ENCODE results near the gene ADGRD1.

ADGRD1 gene

DNA sequence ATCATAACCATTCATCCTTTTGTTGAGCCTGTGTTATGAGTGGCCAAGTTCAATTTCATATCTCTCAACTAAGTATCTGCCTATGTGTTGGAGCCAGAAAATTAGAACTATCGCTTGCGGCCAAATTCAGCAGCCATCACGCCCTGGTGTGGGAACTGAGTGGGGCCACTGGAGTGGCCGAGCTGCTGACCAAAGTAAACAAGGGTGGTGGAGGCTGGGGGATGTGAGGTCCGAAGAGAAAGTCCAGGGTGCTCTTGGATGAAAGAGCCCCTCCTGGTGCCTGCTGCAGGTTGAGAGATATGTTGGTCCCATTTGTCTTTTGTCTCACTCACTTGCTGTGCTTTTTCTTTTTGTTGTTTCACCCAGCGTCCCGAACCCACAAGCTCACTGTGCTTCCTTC lies 14.9 kb downstream of the ADGRD1 start:
- no peak for DNase-seq

GRCh38 chr12:130969223-130969622 lies 15.5 kb downstream of the ADGRD1 start:
- no peak for DNase-seq

GRCh38 chr12:130970165-130970907 lies 16.6 kb downstream of the ADGRD1 start:
- DNase-seq: no peak

GRCh38 chr12:130970908-130971233 lies 17.2 kb downstream of the ADGRD1 start:
- no peak for DNase-seq

DNA sequence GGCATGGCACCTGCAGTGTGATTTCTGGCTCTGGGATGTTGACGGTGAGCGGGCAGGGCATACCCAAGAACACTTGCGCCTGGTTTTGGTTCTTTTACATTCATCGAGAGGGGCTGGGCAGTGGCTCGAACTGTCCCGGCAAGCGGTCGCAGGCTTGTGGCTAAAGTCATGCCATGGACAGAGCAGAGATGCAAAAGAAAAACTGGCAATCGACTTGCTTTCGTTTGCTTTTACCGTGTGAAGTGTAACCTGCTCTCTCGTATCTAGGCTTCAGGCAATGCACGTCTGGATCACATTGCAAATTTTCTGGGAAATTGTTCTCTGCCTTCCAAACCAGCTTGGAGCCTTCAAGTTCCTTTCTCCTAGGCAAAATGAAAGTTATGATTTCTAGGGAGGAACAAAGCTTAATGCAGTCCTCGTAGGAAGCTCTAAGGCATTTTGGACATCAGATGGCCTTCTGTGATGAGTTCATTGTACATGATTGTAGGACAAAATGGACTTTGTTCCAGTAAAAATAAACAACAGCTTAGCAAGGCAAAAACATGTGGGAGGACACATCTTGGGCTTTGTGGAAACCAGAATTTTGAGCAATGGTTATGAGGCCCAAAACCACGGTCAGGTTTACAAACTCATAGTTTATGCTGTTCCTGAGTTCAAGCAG lies 18.3 kb downstream of the ADGRD1 start:
- no peak for DNase-seq

GRCh38 chr12:130972586-130972950 lies 18.9 kb downstream of the ADGRD1 start:
- no peak for DNase-seq

DNA sequence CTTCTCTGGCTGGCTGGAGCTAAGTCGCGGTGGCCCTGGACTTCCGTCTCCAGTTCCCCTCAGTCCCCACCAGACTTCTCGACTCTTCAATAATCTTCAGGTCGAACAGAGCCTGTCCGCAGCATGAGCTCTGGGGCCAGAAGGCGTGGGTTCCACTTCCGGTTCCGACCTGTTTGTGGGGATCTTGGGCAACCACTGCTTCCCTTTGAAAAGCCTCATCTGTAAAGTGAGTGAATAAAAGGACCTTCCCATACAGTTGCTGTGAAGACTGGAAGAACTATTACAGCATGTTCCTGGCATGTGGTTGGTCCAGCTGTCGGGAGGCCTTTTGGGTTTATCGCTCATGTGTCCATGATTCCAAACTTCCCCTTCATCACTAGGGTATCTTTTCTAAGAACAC lies 19.4 kb downstream of the ADGRD1 start:
- DNase-seq: no peak

GRCh38 chr12:130973906-130974305 lies 20.2 kb downstream of the ADGRD1 start:
- DNase-seq: no peak

- DNase-seq: no peak
These were observed 21.4 kb downstream of the ADGRD1 start for GRCh38 chr12:130975116-130975515.

DNA sequence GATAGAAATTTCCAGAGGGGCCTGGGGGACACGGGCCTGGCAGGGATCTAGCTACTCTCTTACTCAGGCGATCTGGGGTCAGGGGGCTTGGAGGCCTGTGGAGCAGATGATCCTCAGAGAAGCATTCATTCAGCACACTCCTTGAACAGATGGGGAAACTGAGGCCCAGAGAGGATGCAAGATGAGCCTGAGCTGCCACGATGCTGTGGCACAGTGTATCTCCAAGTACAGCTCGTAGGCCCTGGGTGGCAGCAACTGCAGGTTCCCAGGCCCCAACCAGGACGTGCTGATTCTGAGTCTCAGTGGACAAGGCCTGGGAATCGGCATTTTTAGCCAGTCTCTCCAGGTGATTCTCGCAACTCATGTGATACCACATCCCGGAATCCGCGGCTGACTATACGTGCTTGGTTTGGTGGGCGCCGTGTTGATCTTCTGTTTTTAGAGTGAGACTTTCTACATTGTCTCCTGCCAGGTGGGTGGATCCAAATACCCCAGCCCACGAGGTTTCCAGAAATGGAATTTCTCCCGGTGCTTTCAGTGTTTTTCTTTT lies 22.5 kb downstream of the ADGRD1 start:
- no peak for DNase-seq

DNA sequence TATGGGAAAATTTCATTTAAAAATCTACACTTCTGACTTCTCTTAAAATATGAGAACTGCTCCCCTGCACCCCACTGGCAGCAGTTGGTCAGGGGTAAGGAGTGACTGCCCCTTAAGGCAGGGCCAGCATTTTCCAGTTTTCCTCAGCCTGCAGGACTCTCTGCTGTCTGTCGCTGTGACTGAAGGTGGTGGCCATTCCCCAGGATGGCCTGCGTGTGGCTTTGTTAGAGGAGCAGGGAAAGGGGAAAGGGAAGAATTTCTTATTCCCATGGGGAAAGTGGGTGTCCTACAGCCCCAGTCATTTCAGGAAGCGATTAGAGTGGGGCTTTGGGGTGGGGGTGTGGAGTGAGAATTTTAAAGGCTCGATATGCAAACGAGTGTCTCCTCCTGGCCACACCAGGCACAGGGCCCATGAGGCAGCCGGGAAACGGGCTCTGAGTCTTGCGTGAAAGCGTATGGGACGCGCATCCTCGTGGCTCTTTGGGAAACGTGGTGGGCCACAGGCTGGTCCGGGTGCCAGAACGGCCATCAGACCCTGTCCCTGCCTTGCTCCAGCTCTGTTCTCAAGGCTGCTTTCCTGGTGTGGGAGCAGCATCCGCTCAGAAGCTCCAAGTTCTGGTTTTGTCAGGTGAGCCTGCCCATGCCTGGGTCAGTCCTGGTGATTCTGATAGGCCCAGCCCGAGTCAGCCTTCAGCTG lies 23.5 kb downstream of the ADGRD1 start:
- no peak for DNase-seq

GRCh38 chr12:130977743-130978095 lies 24.0 kb downstream of the ADGRD1 start:
- DNase-seq: no peak

DNA sequence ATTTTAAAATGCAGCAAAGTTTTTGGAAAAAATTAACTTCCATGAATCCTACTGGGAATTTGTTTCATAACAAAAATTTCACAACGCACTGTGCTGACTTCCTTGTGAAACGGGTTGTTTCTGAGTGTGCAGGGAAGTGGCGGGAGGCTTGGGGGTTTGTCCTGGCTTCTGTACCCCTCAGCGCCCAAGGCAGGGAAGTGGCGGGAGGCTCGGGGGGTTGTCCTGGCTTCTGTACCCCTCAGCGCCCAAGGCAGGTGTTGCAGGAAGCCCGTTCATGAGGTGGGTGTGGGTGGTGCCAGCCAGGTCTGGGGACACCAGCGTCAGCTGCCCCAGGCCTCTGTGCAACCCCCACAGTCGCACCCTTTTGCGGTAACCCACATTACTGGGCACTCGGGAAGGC lies 25.1 kb downstream of the ADGRD1 start:
- no peak for DNase-seq

GRCh38 chr12:130981074-130981742 lies 27.5 kb downstream of the ADGRD1 start:
- no peak for DNase-seq

DNA sequence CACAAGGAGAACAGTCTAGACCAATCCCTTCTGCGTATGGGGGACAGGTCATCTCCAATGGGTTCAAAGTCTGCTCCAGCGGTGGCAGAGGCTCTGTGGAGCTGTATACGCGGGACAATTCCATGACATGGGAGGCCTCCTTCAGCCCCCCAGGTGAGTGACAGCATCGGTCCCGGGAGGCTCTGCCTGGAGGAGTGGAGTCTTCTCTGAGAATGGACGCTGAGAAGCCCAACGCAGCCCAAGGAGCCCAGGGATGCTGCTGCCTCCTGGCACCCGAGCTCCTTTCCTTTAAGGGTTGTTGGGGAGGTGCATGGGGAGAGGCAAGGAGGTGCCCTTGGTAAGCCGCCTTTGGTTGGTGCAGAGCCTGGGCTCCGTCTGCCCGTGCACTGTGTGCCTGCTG lies 28.2 kb downstream of the ADGRD1 start:
- DNase-seq: no peak

DNA sequence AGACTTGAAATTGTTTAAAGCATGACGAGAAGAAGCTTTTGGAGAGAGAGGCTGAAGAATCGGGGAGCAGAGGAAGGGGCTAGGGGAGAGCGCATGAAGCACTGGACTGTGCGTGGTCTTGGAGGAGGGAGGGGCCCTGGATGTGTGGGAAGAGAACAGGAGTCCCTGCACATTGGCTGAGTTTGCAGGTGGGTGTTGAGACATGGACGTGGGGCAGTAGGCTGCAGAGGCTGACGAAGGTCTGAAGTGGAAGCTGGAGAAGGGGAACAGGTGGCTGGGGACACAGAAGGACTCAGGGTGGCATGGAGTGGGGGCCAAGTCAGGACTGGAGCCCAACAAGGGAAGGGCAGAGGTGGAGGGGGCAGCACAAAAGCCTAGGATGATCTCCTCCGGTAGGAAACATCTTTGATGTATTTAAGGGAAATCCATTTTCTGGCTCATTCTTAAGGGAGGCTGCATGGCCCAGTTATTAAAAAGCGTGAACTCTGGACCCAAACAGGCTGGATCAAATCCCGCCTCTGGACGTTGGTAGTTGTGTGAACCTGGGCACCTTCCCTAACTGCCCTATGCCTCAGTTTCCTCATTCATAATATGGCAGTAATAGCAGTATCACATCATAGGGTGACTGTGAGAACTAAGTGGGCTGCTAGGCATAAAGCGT lies 29.0 kb downstream of the ADGRD1 start:
- DNase-seq: no peak

DNA sequence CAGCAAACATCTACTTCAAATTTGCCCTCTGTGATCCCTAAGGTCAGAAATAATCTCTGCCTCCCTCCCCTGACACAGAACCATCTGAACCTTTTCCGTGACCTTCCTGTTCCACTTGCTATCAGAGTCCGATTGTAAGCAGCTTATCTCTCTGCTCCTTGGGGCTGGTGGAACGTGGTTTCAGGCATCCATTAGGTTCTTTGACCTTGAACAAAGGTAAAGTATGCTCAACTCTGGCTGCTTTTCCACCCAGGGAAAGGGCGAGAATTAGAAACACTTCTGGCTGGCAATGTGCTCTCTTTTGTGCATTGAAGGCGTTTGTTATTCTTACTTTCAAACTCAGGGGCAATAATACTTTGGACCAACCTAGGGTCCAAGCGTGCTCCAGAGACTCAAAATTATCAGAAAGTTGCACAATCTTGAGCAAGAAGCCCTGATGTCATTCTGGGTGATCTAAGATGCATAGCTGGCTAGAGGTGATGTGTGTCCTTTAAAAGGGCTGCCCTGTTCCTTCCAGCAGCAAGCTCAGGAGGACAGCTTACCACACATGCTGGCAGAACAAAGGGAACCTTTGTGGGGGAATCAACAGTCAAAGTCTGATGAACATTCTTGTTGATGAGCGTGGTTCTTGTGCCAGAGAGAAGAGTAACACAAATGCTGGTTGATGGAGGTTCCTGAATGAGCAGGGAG lies 29.8 kb downstream of the ADGRD1 start:
- no peak for DNase-seq

DNA sequence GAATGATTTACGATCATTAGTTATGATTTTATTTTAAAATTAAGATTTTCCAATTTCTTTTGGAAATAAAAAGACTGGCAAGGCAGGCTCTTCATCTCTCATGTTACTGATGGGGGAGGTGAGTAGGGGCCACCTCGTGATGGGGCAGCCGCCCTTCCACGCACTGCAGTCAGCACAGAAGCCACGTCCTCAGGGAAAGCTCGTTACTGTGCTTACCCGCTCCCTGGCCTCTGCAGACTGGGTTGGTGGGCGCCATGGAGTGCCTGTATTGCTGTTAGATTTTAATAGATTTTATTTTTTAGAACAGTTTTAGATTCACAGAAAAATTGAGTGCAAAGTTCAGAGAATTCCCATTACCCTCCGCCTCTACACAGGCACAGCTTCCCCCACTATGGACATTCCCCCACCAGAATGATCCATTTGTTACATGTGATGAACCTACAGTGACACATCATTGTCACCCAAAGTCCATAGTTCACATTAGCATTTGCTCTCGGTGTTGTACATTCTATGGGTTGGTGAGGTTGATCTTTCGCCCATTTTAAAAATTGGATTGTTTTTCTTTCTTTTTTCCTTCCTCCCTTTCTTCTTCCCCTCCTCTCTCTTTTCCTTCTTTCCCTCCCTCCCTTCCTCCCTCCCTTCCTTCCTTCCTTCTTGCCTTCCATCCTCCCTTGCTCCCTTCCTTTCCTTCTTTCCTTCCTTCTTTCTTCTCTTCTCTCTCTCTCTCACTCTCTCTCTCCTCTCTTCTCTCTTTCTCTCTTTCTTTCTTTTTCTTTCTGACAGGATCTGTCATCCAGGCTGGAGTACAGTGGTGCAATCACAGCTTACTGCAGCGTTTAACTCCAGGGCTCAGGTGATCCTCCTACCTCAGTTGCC lies 30.7 kb downstream of the ADGRD1 start:
- no peak for DNase-seq

DNA sequence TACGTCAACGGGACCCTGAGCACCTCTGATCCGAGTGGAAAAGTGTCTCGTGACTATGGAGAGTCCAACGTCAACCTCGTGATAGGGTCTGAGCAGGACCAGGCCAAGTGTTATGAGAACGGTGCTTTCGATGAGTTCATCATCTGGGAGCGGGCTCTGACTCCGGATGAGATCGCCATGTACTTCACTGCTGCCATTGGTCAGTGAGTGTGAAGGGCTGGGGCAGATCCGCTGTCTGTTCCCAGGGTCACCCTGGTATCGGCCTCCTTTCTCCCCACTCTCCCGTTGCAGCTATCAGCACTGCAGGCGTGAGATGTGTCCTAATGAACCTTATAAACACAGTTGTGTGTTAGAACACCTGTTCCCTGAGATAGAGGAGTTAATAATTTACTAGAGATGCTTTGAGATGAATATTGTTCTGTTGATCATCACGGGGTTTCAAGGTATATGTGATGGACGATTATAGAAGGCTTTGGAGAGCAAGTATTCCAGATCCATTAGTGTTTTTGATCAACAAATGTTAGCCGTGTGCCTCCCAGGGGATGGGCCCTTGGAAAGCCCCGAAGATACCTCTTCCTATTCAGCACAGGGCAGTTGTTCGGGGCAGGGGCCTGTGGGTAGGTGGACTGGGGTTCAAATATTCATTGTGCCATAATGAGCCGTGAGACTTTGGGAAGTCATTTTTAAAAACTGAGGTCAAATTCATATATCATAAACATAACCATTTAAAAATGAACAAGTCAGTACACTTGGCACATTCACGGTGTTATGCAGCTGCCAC lies 33.6 kb downstream of the ADGRD1 start:
- no peak for DNase-seq

GRCh38 chr12:130988261-130988660 lies 34.6 kb downstream of the ADGRD1 start:
- DNase-seq: no peak

GRCh38 chr12:130988751-130989150 lies 35.0 kb downstream of the ADGRD1 start:
- no peak for DNase-seq

Measured in NCI-H510A treated with DMSO at 0.1 percent for 48 hours (cell line).